Esophagus muscularis mucosa (tissue), 4 donors: ENCODE measurements around the gene RBM25.

Source experiments
- EP300 ChIP-seq: sonication (generic); formaldehyde crosslinking; IDR thresholded peaks from one replicate; pipeline ENCODE4 v1.6.1; 2017; ENCODE audit warnings: antibody characterized with exemption
- POLR2A ChIP-seq: fragments of 450-650 bp; IDR thresholded peaks from one replicate; pipeline ENCODE4 v1.6.1; 2017; ENCODE audit warnings: antibody characterized with exemption, moderate library complexity, mild to moderate bottlenecking, low read depth
- TF ChIP-seq, protein P1 (sequence below), 3 experiments: fragments of 200-600 bp in 2 of 3; fragments of 450-650 bp in 1 of 3; sonication (generic) in 2 of 3; IDR thresholded peaks; one replicate each; pipeline ENCODE4 v1.5.1; 2017 to 2019; ENCODE audit warnings: antibody characterized with exemption in 3 of 3, mild to moderate bottlenecking in 2 of 3, moderate library complexity in 1 of 3

DNA sequence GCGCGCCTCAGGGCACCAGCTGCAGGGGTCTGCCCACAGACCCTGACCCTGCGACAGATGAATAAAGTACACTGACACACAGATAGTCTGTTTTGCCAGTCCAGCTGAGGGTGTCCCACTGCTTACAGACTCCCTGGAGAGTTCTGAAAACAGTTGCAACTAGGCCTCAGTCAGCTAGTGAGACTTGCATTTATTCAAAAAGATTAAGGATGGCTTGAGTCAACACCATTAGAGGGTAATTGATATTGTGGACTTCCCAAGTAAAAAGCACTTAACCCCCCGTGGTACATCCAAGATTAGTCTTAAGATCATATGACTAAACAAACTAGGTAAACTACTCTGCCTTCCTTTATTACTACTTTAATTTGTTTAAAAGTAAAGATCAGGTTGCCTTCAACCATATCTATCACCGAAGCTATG lies 66.8 kb downstream of the RBM25 start:
- TF ChIP-seq POLR2A (no peak), EP300 (no peak)
- TF ChIP-seq, protein P1, sequence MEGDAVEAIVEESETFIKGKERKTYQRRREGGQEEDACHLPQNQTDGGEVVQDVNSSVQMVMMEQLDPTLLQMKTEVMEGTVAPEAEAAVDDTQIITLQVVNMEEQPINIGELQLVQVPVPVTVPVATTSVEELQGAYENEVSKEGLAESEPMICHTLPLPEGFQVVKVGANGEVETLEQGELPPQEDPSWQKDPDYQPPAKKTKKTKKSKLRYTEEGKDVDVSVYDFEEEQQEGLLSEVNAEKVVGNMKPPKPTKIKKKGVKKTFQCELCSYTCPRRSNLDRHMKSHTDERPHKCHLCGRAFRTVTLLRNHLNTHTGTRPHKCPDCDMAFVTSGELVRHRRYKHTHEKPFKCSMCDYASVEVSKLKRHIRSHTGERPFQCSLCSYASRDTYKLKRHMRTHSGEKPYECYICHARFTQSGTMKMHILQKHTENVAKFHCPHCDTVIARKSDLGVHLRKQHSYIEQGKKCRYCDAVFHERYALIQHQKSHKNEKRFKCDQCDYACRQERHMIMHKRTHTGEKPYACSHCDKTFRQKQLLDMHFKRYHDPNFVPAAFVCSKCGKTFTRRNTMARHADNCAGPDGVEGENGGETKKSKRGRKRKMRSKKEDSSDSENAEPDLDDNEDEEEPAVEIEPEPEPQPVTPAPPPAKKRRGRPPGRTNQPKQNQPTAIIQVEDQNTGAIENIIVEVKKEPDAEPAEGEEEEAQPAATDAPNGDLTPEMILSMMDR (IDR thresholded peaks at IDR 0.05): no peak
